Type B pancreatic cell (in vitro differentiated cells): ENCODE results near the gene CREG1. TPM values are rescaled to one million over a fixed set of nuclear protein-coding genes. Genes with fewer than 3 reads are reported as not detected.

ENCODE experiments used
- DNase-seq: peaks from one replicate; pipeline ENCODE4 v3.0.0; 2021; ENCODE audit warnings: mixed read lengths; ENCODE audit not compliant: unreplicated experiment; ENCODE audit errors: extremely low spot score
- H3K27ac Mint-ChIP-seq: 2 replicates; pipeline ENCODE4 v1.8.0; 2021; ENCODE audit warnings: mild to moderate bottlenecking, mixed read lengths
- H3K27me3 Mint-ChIP-seq: 2 replicates; pipeline ENCODE4 v1.8.0; 2021; ENCODE audit warnings: mixed read lengths
- H3K36me3 Mint-ChIP-seq: 2 replicates; pipeline ENCODE4 v1.8.0; 2021; ENCODE audit warnings: mixed read lengths
- H3K4me1 Mint-ChIP-seq: one replicate; pipeline ENCODE4 v1.8.0; 2021; ENCODE audit warnings: mixed read lengths; ENCODE audit not compliant: unreplicated experiment
- H3K4me3 Mint-ChIP-seq: 2 replicates; pipeline ENCODE4 v1.8.0; 2021; ENCODE audit warnings: mild to moderate bottlenecking, mixed read lengths
- H3K9me3 Mint-ChIP-seq: 2 replicates; pipeline ENCODE4 v1.8.0; 2021; ENCODE audit warnings: mixed read lengths
- CTCF ChIP-seq: fragments of 200-600 bp; sonication (generic); conservative IDR thresholded peaks from 2 replicates; pipeline ENCODE4 v1.5.0; 2021; ENCODE audit warnings: antibody characterized with exemption, mild to moderate bottlenecking
- total RNA-seq: library from RNA; stranded (reverse); gene quantifications from 2 replicates; pipeline ENCODE4 v1.2.1, GENCODE V29; 2021; ENCODE audit warnings: low replicate concordance

Gene CREG1
- total RNA-seq, 1 donor from 2014 or later = 39.5 TPM

DNA sequence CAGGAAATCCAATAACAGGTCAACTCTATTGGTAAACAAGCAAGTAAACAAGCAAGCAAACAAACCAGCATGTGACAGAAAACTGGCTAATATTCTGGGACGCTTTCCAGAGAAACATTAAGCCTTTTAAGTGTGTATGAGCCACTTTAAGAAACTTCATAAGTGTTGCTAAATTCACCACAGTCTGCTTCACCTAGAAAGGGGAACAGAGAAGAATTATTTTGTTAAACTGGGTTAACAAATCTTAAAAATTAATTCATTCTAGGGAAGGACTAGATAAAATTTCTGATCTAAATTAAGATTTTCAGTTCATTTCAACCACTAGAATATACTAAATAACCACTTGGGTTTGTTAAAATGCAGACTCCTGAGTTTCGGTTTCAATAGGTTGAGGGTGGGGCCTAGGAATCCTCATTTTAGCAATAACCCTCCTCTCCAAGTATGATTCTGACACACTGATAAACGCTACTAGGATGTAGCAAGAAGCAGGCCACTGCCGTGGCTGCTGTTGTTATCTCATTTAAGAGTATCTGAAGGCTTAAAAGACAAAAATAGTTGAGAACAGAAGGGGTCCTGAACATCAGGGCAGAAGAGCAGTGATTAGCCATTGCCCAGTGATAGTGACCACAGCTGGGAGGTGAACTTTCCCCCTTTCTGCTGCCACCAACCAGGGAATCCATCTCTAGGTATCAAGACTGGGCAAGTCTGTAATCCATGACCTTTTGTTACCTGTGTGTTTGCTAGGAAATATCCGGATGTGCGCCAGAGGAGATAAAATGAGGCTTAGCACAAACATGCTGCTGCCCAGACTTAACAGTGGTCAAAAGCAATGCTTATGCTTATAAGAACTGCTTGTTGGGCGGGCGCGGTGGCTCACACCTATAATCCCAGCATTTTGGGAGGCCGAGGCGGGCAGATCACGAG is 11.2 kb downstream of the CREG1 start:
- no peaks in the 10 kb centered on the region for H3K27me3 Mint-ChIP-seq
- no peak overlapping the region for H3K27ac Mint-ChIP-seq
- H3K9me3 Mint-ChIP-seq = no peaks in the 10 kb centered on the region
- no peak for TF ChIP-seq CTCF
- no peaks in the 10 kb centered on the region for H3K4me1 Mint-ChIP-seq
- peaks cover 12% of the 10 kb centered on the region for H3K36me3 Mint-ChIP-seq
- DNase-seq = no peak
- no peak overlapping the region for H3K4me3 Mint-ChIP-seq

DNA sequence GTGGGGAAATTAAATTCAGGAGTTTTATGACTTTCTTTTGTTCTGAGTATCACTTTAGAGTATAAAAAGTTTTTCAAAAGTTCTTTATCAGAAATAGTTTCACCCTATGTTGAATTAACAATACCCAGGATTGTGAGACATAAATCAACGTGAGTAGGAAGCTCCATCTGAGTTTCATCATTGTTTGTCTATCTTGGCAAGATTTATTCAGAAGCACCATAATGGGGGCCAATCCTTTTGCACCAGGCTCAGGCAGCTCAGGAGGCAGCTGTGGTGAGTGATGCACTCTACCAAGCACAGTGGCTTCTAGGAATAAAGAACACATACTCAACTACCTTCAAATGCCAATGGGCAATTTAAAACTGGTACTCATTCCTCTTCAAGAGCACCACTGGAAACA is 12.0 kb downstream of the CREG1 start:
- H3K4me1 Mint-ChIP-seq = no peaks in the 10 kb centered on the region
- no peak overlapping the region for H3K27ac Mint-ChIP-seq
- no peaks in the 10 kb centered on the region for H3K27me3 Mint-ChIP-seq
- H3K4me3 Mint-ChIP-seq = no peak overlapping the region
- no peak for DNase-seq
- no peaks in the 10 kb centered on the region for H3K9me3 Mint-ChIP-seq
- H3K36me3 Mint-ChIP-seq = peaks cover 5% of the 10 kb centered on the region
- no peak for TF ChIP-seq CTCF

- no peaks in the 10 kb centered on the region for H3K27me3 Mint-ChIP-seq
- H3K4me1 Mint-ChIP-seq = no peaks in the 10 kb centered on the region
- H3K4me3 Mint-ChIP-seq = no peak overlapping the region
- no peak for TF ChIP-seq CTCF
- no peak overlapping the region for H3K27ac Mint-ChIP-seq
- H3K36me3 Mint-ChIP-seq = peaks cover 5% of the 10 kb centered on the region
- no peaks in the 10 kb centered on the region for H3K9me3 Mint-ChIP-seq
- DNase-seq = no peak
Observed at GRCh38 chr1:167541003-167541402, 12.6 kb downstream of the CREG1 start.

- H3K9me3 Mint-ChIP-seq = no peaks in the 10 kb centered on the region
- H3K27me3 Mint-ChIP-seq = no peaks in the 10 kb centered on the region
- H3K27ac Mint-ChIP-seq = no peak overlapping the region
- DNase-seq = no peak
- no peaks in the 10 kb centered on the region for H3K36me3 Mint-ChIP-seq
- H3K4me1 Mint-ChIP-seq = no peaks in the 10 kb centered on the region
- no peak for TF ChIP-seq CTCF
- H3K4me3 Mint-ChIP-seq = no peak overlapping the region
Observed at GRCh38 chr1:167538657-167539056, 14.9 kb downstream of the CREG1 start.

DNA sequence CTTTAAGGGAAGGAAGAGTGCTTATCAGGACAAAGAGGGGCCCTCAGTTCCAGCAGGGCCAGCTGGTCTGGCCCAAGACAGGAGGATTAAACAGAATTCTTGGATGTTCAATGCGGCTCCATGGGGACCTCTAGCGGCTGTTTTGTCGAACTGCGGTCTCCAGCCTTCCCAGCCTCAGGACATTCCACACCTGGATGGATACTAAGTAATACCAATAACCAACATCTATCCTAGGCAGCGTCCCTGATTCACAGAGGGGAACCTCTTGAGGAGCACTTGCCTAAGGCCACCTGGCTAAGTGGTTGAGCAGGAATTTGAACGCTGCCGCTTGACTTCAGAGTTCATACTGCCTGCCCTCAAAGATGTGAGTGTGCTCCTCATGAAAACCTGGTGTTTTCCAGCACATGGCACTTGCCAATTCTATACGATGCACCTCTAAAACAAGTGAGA is 19.7 kb downstream of the CREG1 start:
- no peaks in the 10 kb centered on the region for H3K27me3 Mint-ChIP-seq
- H3K27ac Mint-ChIP-seq = no peak overlapping the region
- H3K4me3 Mint-ChIP-seq = no peak overlapping the region
- TF ChIP-seq CTCF = peak; percentile 97
- H3K9me3 Mint-ChIP-seq = no peaks in the 10 kb centered on the region
- H3K36me3 Mint-ChIP-seq = no peaks in the 10 kb centered on the region
- H3K4me1 Mint-ChIP-seq = peaks cover 5% of the 10 kb centered on the region
- peak; percentile 81 for DNase-seq
